ENCODE measurements around the gene DUS2.
"Not testable (repeated sequence)": the region's sequence is repeated elsewhere in the genome, so short reads cannot be mapped to it uniquely, and the experiment has no call there.

- not testable (repeated sequence) for TF ChIP-seq EZH2phosphoT487 (IDR thresholded peaks at IDR 0.05; ENCODE audit: borderline replicate concordance); POLR2AphosphoS5 (IDR thresholded peaks at IDR 0.05; ENCODE audit: low read depth, low read length); CTCF (IDR thresholded peaks at IDR 0.05 in 2 of 3, conservative IDR thresholded peaks at IDR 0.05 in 1 of 3; ENCODE audit: borderline replicate concordance in 1 of 3, insufficient read depth in 1 of 3, low read depth in 2 of 3, low read length in 2 of 3); POLR2A (IDR thresholded peaks at IDR 0.05; ENCODE audit: borderline replicate concordance, extremely low read depth, insufficient read depth, insufficient read length); JUND (IDR thresholded peaks at IDR 0.05); RAD21 (IDR thresholded peaks at IDR 0.05; ENCODE audit: low read depth); EZH2 (IDR thresholded peaks at IDR 0.05); SIN3A (IDR thresholded peaks at IDR 0.05; ENCODE audit: low read depth); SRF (IDR thresholded peaks at IDR 0.05; ENCODE audit: low read depth); EGR1 (IDR thresholded peaks at IDR 0.05; ENCODE audit: low read depth); CBX3 (IDR thresholded peaks at IDR 0.05; ENCODE audit: low read depth); MAX (IDR thresholded peaks at IDR 0.05); SP1 (IDR thresholded peaks at IDR 0.05; ENCODE audit: low read depth)
- TF ChIP-seq, protein P1, sequence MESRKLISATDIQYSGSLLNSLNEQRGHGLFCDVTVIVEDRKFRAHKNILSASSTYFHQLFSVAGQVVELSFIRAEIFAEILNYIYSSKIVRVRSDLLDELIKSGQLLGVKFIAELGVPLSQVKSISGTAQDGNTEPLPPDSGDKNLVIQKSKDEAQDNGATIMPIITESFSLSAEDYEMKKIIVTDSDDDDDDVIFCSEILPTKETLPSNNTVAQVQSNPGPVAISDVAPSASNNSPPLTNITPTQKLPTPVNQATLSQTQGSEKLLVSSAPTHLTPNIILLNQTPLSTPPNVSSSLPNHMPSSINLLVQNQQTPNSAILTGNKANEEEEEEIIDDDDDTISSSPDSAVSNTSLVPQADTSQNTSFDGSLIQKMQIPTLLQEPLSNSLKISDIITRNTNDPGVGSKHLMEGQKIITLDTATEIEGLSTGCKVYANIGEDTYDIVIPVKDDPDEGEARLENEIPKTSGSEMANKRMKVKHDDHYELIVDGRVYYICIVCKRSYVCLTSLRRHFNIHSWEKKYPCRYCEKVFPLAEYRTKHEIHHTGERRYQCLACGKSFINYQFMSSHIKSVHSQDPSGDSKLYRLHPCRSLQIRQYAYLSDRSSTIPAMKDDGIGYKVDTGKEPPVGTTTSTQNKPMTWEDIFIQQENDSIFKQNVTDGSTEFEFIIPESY (IDR thresholded peaks at IDR 0.05; ENCODE audit: extremely low read depth, insufficient replicate concordance, low read length), result not testable (repeated sequence)
Measured at GRCh38 chr16:67994040-67994408, 29.1 kb upstream of the DUS2 start.

All from HCT116 (cell line).